SK-N-SH (cell line): ENCODE data around the gene EXOC2. TPM values are rescaled to one million over a fixed set of nuclear protein-coding genes. Genes with fewer than 3 reads are reported as not detected.

ENCODE experiments used
- CTCF ChIA-PET: fragments of 300-600, 350-600 bp; formaldehyde crosslinking; extraction: SDS; loops from one replicate; lab custom pipeline; 2021; lab: Yijun Ruan, JAX
- POLR2A ChIA-PET: fragments of 350-600 bp; sonication (Branson Sonifier 250); formaldehyde crosslinking; extraction: SDS; loops from one replicate; lab custom pipeline; 2020; ENCODE audit warnings: antibody characterized with exemption, inconsistent platforms; lab: Yijun Ruan, JAX
- DNase-seq: peaks from one replicate; pipeline ENCODE4 v3.0.0; 2012
- H2AFZ ChIP-seq: fragments of 200-600 bp; sonication (generic); 2 replicates; pipeline ENCODE4 v1.8.1; 2016; ENCODE audit warnings: antibody characterized with exemption, mild to moderate bottlenecking, low read depth
- H3F3A ChIP-seq: fragments of 200-600 bp; sonication (generic); replicated peaks from 2 replicates; pipeline ENCODE3; 2016; ENCODE audit warnings: antibody characterized with exemption, mild to moderate bottlenecking; ENCODE audit not compliant: insufficient read depth
- H3K27ac ChIP-seq, 2 experiments: fragments of 200-500 bp in 1 of 2; fragments of 200-600 bp in 1 of 2; sonication (Bioruptor generic) in 1 of 2; sonication (generic), shearing (Covaris generic) in 1 of 2; 2 replicates each; pipeline versions ENCODE4 v1.5.1 to v1.6.1; 2014 to 2016; ENCODE audit warnings: low read depth in 2 of 2, inconsistent platforms in 1 of 2, low read length in 1 of 2, mild to moderate bottlenecking in 1 of 2, mixed read lengths in 1 of 2
- H3K27me3 ChIP-seq: fragments of 200-600 bp; sonication (generic), shearing (Covaris generic); 2 replicates; pipeline ENCODE4 v1.6.1; 2016; ENCODE audit warnings: mixed run types; ENCODE audit not compliant: insufficient read depth
- H3K36me3 ChIP-seq, 2 experiments: fragments of 200-500 bp in 1 of 2; fragments of 200-600 bp in 1 of 2; sonication (Bioruptor generic) in 1 of 2; sonication (generic) in 1 of 2; replicated peaks in 1 of 2; 2 replicates each; pipeline versions ENCODE3 to v1.5.1; 2014 to 2016; ENCODE audit warnings: low read length in 1 of 2, mild to moderate bottlenecking in 1 of 2; ENCODE audit not compliant: insufficient read depth in 2 of 2, control insufficient read depth in 1 of 2
- H3K4me1 ChIP-seq, 2 experiments: fragments of 200-500 bp in 1 of 2; fragments of 200-600 bp in 1 of 2; sonication (Bioruptor generic) in 1 of 2; sonication (generic), shearing (Covaris generic) in 1 of 2; 2 replicates each; pipeline versions ENCODE4 v1.5.1 to v1.6.1; 2014 to 2016; ENCODE audit warnings: low read depth in 1 of 2, low read length in 1 of 2, mixed run types in 1 of 2; ENCODE audit not compliant: insufficient read depth in 2 of 2, control insufficient read depth in 1 of 2
- H3K4me2 ChIP-seq: fragments of 200-600 bp; sonication (generic), shearing (Covaris generic); 2 replicates; pipeline ENCODE4 v1.6.1; 2017; ENCODE audit warnings: mixed run types
- H3K4me3 ChIP-seq, 2 experiments: fragments of 200-500 bp in 1 of 2; fragments of 200-600 bp in 1 of 2; sonication (Bioruptor generic) in 1 of 2; sonication (generic), shearing (Covaris generic) in 1 of 2; 2 replicates each; pipeline versions ENCODE4 v1.5.1 to v1.8.1; 2014 to 2016; ENCODE audit warnings: low read depth in 2 of 2, inconsistent platforms in 1 of 2, low read length in 1 of 2, mild to moderate bottlenecking in 1 of 2, mixed read lengths in 1 of 2, moderate library complexity in 1 of 2
- H3K79me2 ChIP-seq: fragments of 200-600 bp; sonication (generic); 2 replicates; pipeline ENCODE4 v1.8.1; 2017; ENCODE audit warnings: mild to moderate bottlenecking; ENCODE audit not compliant: insufficient read depth
- H3K9ac ChIP-seq: fragments of 200-600 bp; sonication (generic); 2 replicates; pipeline ENCODE4 v1.6.1; 2017; ENCODE audit warnings: mixed run types
- H3K9me2 ChIP-seq: fragments of 200-600 bp; sonication (generic); 2 replicates; pipeline ENCODE4 v1.6.1; 2017; ENCODE audit warnings: mixed run types
- H3K9me3 ChIP-seq: fragments of 200-600 bp; sonication (generic); 2 replicates; pipeline ENCODE4 v1.6.1; 2017; ENCODE audit warnings: mixed run types, mild to moderate bottlenecking, moderate library complexity
- H4K20me1 ChIP-seq: fragments of 200-600 bp; sonication (generic); 2 replicates; pipeline ENCODE4 v1.6.1; 2017; ENCODE audit warnings: mild to moderate bottlenecking, mixed run types; ENCODE audit not compliant: insufficient read depth
- EP300 ChIP-seq, 2 experiments: IDR thresholded peaks; 2 replicates each; pipeline versions ENCODE4 v1.4.0 to v1.6.1; 2012; ENCODE audit warnings: borderline replicate concordance in 1 of 2, low read depth in 1 of 2, low read length in 1 of 2
- FOSL2 ChIP-seq: IDR thresholded peaks from 2 replicates; pipeline ENCODE4 v1.4.0; 2012; ENCODE audit warnings: low read depth, mild to moderate bottlenecking, moderate library complexity, borderline replicate concordance
- FOXJ3 ChIP-seq: sonication (generic); formaldehyde crosslinking; IDR thresholded peaks from 2 replicates; pipeline ENCODE4 v1.5.1; 2020; ENCODE audit warnings: mild to moderate bottlenecking, missing genetic modification reagents
- GABPA ChIP-seq: IDR thresholded peaks from 2 replicates; pipeline ENCODE4 v1.4.0; 2012; ENCODE audit warnings: low read depth, mild to moderate bottlenecking
- MAX ChIP-seq: IDR thresholded peaks from 2 replicates; pipeline ENCODE4 v1.4.0; 2012; ENCODE audit warnings: low read depth
- MEF2A ChIP-seq: IDR thresholded peaks from 2 replicates; pipeline ENCODE4 v1.4.0; 2012; ENCODE audit warnings: low read depth, borderline replicate concordance
- MXI1 ChIP-seq: IDR thresholded peaks from 2 replicates; pipeline ENCODE4 v1.6.1; 2012; ENCODE audit warnings: mild to moderate bottlenecking, low read depth, low read length, improper control_type of control experiment
- NFIC ChIP-seq: IDR thresholded peaks from 2 replicates; pipeline ENCODE4 v1.4.0; 2012; ENCODE audit warnings: borderline replicate concordance
- NRF1 ChIP-seq: IDR thresholded peaks from 2 replicates; pipeline ENCODE4 v1.6.1; 2012; ENCODE audit warnings: low read depth, mild to moderate bottlenecking, low read length
- PBX3 ChIP-seq: IDR thresholded peaks from 2 replicates; pipeline ENCODE4; 2012
- RCOR1 ChIP-seq: fragments of 150-350 bp; IDR thresholded peaks from 2 replicates; pipeline ENCODE4 v1.6.1; 2017; ENCODE audit warnings: antibody characterized with exemption, low read length
- SIN3A ChIP-seq: IDR thresholded peaks from 2 replicates; pipeline ENCODE4 v1.6.1; 2012; ENCODE audit warnings: low read depth, mild to moderate bottlenecking, low read length, moderate library complexity, borderline replicate concordance
- TAF1 ChIP-seq: IDR thresholded peaks from 2 replicates; pipeline ENCODE4 v1.6.1; 2012; ENCODE audit warnings: low read depth, mild to moderate bottlenecking, low read length, moderate library complexity, borderline replicate concordance
- ZBTB33 ChIP-seq: IDR thresholded peaks from 2 replicates; pipeline ENCODE4 v1.4.0; 2012; ENCODE audit warnings: low read depth, borderline replicate concordance
- WGBS: methylation state at CpG from one replicate; pipeline ENCODE4 v1.1.6; 2017; ENCODE audit warnings: low lambda C conversion rate; 5-methylcytosine and 5-hydroxymethylcytosine counted together
- polyA plus RNA-seq, 3 experiments: library from polyadenylated mRNA; depleted of rRNA; stranded (reverse); fragments of >200 nt; gene quantifications; 2 replicates each; pipeline ENCODE4 v1.2.3, GENCODE V29; 2012
- TF ChIP-seq, protein P1 (sequence below): IDR thresholded peaks from 2 replicates; pipeline ENCODE4 v1.4.0; 2012; ENCODE audit warnings: low read depth, borderline replicate concordance
- TF ChIP-seq, protein P2 (sequence below): fragments of 150-350 bp; IDR thresholded peaks from 2 replicates; pipeline ENCODE4 v1.6.1; 2017; ENCODE audit warnings: antibody characterized with exemption, low read length, low read depth, borderline replicate concordance
- TF ChIP-seq, protein P3 (sequence below): fragments of 150-350 bp; IDR thresholded peaks from 2 replicates; pipeline ENCODE4 v1.6.1; 2016; ENCODE audit warnings: mild to moderate bottlenecking, low read depth, low read length
- TF ChIP-seq, protein P4 (sequence below): fragments of 200-600 bp; sonication (generic); IDR thresholded peaks from 2 replicates; pipeline ENCODE4 v1.6.1; 2017; ENCODE audit warnings: antibody characterized with exemption, mild to moderate bottlenecking, moderate library complexity

Gene EXOC2
- polyA plus RNA-seq, 1 of the 3 experiments (the other 2 are of a cell fraction), result 10.6 TPM

- no peaks in the 10 kb centered on the region for H4K20me1 ChIP-seq
- no peak for TF ChIP-seq FOSL2
- no peak for TF ChIP-seq MEF2A
- TF ChIP-seq ZBTB33, result no peak
- TF ChIP-seq, protein P1, sequence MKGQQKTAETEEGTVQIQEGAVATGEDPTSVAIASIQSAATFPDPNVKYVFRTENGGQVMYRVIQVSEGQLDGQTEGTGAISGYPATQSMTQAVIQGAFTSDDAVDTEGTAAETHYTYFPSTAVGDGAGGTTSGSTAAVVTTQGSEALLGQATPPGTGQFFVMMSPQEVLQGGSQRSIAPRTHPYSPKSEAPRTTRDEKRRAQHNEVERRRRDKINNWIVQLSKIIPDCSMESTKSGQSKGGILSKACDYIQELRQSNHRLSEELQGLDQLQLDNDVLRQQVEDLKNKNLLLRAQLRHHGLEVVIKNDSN, result no peak
- H3K9me2 ChIP-seq, result no peaks in the 10 kb centered on the region
- H3K79me2 ChIP-seq, result no peaks in the 10 kb centered on the region
- H3K4me3 ChIP-seq, result no peak overlapping the region
- H3K9me3 ChIP-seq, result no peaks in the 10 kb centered on the region
- no peak overlapping the region for H3K27ac ChIP-seq
- no peak for DNase-seq
- CTCF ChIA-PET, result no interaction called here
- H3K27me3 ChIP-seq, result peaks cover 80% of the 10 kb centered on the region; the same call in 1 of the 2 replicates
- WGBS, result 11% methylated on average over 7 of the region's 12 CpGs
- H3K9ac ChIP-seq, result no peak overlapping the region
- no peak overlapping the region for H3K4me2 ChIP-seq
- no peaks in the 10 kb centered on the region for H3K4me1 ChIP-seq
- no peaks in the 10 kb centered on the region for H3K36me3 ChIP-seq
- POLR2A ChIA-PET, result no interaction called here
- H3F3A ChIP-seq, result no peaks in the 10 kb centered on the region
- no peak overlapping the region for H2AFZ ChIP-seq
These were observed 251.6 kb downstream of the EXOC2 start for GRCh38 chr6:441126-441920.

- Histone ChIP-seq H3K9ac (no peak overlapping the region), H2AFZ (no peak overlapping the region), H3K36me3 (no peaks in the 10 kb centered on the region), H3K9me2 (no peaks in the 10 kb centered on the region), H3K4me1 (no peaks in the 10 kb centered on the region), H3K27me3 (peaks cover 76% of the 10 kb centered on the region), H3K9me3 (no peaks in the 10 kb centered on the region), H3K4me3 (no peak overlapping the region), H3K79me2 (no peaks in the 10 kb centered on the region), H3K27ac (no peak overlapping the region), H3F3A (no peaks in the 10 kb centered on the region), H4K20me1 (no peaks in the 10 kb centered on the region), H3K4me2 (no peak overlapping the region)
- POLR2A ChIA-PET, result no interaction called here
- CTCF ChIA-PET, result no interaction called here
- DNase-seq, result no peak
- 16% methylated on average over 8 of the region's 9 CpGs for WGBS
- TF ChIP-seq NRF1 (no peak), SIN3A (no peak), TAF1 (no peak), MAX (no peak), PBX3 (no peak), RCOR1 (no peak), EP300 (IDR thresholded peaks at IDR 0.05; ENCODE audit: borderline replicate concordance in 1 of 2, low read depth in 1 of 2, low read length in 1 of 2) (no peak), NFIC (no peak), GABPA (no peak), MXI1 (no peak), FOXJ3 (CRISPR knock-in tag) (no peak)
- TF ChIP-seq, protein P2, sequence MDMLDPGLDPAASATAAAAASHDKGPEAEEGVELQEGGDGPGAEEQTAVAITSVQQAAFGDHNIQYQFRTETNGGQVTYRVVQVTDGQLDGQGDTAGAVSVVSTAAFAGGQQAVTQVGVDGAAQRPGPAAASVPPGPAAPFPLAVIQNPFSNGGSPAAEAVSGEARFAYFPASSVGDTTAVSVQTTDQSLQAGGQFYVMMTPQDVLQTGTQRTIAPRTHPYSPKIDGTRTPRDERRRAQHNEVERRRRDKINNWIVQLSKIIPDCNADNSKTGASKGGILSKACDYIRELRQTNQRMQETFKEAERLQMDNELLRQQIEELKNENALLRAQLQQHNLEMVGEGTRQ, result no peak
- TF ChIP-seq, protein P3, sequence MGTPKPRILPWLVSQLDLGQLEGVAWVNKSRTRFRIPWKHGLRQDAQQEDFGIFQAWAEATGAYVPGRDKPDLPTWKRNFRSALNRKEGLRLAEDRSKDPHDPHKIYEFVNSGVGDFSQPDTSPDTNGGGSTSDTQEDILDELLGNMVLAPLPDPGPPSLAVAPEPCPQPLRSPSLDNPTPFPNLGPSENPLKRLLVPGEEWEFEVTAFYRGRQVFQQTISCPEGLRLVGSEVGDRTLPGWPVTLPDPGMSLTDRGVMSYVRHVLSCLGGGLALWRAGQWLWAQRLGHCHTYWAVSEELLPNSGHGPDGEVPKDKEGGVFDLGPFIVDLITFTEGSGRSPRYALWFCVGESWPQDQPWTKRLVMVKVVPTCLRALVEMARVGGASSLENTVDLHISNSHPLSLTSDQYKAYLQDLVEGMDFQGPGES, result no peak
- TF ChIP-seq, protein P4, sequence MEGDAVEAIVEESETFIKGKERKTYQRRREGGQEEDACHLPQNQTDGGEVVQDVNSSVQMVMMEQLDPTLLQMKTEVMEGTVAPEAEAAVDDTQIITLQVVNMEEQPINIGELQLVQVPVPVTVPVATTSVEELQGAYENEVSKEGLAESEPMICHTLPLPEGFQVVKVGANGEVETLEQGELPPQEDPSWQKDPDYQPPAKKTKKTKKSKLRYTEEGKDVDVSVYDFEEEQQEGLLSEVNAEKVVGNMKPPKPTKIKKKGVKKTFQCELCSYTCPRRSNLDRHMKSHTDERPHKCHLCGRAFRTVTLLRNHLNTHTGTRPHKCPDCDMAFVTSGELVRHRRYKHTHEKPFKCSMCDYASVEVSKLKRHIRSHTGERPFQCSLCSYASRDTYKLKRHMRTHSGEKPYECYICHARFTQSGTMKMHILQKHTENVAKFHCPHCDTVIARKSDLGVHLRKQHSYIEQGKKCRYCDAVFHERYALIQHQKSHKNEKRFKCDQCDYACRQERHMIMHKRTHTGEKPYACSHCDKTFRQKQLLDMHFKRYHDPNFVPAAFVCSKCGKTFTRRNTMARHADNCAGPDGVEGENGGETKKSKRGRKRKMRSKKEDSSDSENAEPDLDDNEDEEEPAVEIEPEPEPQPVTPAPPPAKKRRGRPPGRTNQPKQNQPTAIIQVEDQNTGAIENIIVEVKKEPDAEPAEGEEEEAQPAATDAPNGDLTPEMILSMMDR, result no peak
These were observed 253.2 kb downstream of the EXOC2 start for GRCh38 chr6:439641-440167.
